HCT116 (cell line): ENCODE results near the gene ARHGAP19.

Experiments
- CEBPB ChIP-seq: IDR thresholded peaks from 2 replicates; pipeline ENCODE4 v1.6.1; 2012; ENCODE audit warnings: low read depth
- ELF1 ChIP-seq: IDR thresholded peaks from 2 replicates; pipeline ENCODE4 v1.6.1; 2012; ENCODE audit warnings: low read depth, borderline replicate concordance
- EZH2 ChIP-seq: fragments of 200-600 bp; sonication (generic); IDR thresholded peaks from 2 replicates; pipeline ENCODE4 v1.6.1; 2017; ENCODE audit warnings: antibody characterized with exemption, mixed run types
- EZH2phosphoT487 ChIP-seq: fragments of 200-600 bp; IDR thresholded peaks from 2 replicates; pipeline ENCODE4 v1.6.1; 2018; ENCODE audit warnings: antibody characterized with exemption, borderline replicate concordance
- POLR2A ChIP-seq: IDR thresholded peaks from 2 replicates; pipeline ENCODE4 v1.7.0; 2011; ENCODE audit warnings: borderline replicate concordance; ENCODE audit not compliant: insufficient read depth, insufficient read length; ENCODE audit errors: extremely low read depth
- SP1 ChIP-seq: IDR thresholded peaks from 2 replicates; pipeline ENCODE4 v1.6.1; 2012; ENCODE audit warnings: low read depth
- TF ChIP-seq, protein P1 (sequence below), 3 experiments: fragments of 200-600 bp in 1 of 3; sonication (generic) in 1 of 3; IDR thresholded peaks in 2 of 3; conservative IDR thresholded peaks in 1 of 3; 2 replicates each; pipeline ENCODE4 v1.5.1; 2012 to 2017; ENCODE audit warnings: low read depth in 2 of 3, low read length in 2 of 3, antibody characterized with exemption in 1 of 3, borderline replicate concordance in 1 of 3, control low read depth in 1 of 3, mild to moderate bottlenecking in 1 of 3, mixed read lengths in 1 of 3, mixed run types in 1 of 3, moderate library complexity in 1 of 3; ENCODE audit not compliant: insufficient read depth in 1 of 3
- TF ChIP-seq, protein P2 (sequence below): IDR thresholded peaks from 2 replicates; pipeline ENCODE4 v1.6.1; 2011; ENCODE audit warnings: mild to moderate bottlenecking, low read length, moderate library complexity; ENCODE audit not compliant: insufficient replicate concordance; ENCODE audit errors: extremely low read depth

DNA sequence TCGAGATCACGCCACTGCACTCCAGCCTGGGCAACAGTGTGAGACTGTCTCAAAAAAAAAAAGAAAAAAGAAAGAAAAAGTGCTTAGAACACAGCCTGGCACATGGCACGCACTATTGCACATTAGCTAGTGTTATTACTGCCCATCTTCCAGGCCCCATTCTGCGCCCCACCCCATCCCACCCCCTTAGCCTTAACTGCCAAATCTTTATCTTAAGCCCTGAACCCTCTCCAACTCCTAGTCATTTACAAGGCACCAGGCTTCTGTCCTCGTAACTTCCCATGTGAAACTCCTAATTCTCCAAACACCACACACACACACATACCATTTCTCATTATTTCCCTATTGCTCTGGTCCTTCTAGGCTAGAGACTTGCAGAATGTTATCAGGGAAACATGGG is 37.3 kb upstream of the ARHGAP19 start:
- TF ChIP-seq, protein P1, sequence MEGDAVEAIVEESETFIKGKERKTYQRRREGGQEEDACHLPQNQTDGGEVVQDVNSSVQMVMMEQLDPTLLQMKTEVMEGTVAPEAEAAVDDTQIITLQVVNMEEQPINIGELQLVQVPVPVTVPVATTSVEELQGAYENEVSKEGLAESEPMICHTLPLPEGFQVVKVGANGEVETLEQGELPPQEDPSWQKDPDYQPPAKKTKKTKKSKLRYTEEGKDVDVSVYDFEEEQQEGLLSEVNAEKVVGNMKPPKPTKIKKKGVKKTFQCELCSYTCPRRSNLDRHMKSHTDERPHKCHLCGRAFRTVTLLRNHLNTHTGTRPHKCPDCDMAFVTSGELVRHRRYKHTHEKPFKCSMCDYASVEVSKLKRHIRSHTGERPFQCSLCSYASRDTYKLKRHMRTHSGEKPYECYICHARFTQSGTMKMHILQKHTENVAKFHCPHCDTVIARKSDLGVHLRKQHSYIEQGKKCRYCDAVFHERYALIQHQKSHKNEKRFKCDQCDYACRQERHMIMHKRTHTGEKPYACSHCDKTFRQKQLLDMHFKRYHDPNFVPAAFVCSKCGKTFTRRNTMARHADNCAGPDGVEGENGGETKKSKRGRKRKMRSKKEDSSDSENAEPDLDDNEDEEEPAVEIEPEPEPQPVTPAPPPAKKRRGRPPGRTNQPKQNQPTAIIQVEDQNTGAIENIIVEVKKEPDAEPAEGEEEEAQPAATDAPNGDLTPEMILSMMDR (IDR thresholded peaks at IDR 0.05 in 2 of 3, conservative IDR thresholded peaks at IDR 0.05 in 1 of 3; ENCODE audit: borderline replicate concordance in 1 of 3, insufficient read depth in 1 of 3, low read depth in 2 of 3, low read length in 2 of 3) = no peak
- TF ChIP-seq, protein P2, sequence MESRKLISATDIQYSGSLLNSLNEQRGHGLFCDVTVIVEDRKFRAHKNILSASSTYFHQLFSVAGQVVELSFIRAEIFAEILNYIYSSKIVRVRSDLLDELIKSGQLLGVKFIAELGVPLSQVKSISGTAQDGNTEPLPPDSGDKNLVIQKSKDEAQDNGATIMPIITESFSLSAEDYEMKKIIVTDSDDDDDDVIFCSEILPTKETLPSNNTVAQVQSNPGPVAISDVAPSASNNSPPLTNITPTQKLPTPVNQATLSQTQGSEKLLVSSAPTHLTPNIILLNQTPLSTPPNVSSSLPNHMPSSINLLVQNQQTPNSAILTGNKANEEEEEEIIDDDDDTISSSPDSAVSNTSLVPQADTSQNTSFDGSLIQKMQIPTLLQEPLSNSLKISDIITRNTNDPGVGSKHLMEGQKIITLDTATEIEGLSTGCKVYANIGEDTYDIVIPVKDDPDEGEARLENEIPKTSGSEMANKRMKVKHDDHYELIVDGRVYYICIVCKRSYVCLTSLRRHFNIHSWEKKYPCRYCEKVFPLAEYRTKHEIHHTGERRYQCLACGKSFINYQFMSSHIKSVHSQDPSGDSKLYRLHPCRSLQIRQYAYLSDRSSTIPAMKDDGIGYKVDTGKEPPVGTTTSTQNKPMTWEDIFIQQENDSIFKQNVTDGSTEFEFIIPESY = no peak
- TF ChIP-seq POLR2A (no peak), CEBPB (no peak), EZH2phosphoT487 (no peak), ELF1 (no peak), EZH2 (no peak), SP1 (no peak)
